Activated naive CD4-positive, alpha-beta T cell treated with anti-CD3 and anti-CD28 coated beads, Interleukin-2, amount 50 U/mL, for 24 hours (primary cell): ENCODE data around the gene TUBB1.
A peak's percentile ranks its signal among the peaks of the same experiment; 100 is the strongest.

Source experiments
- H3K27ac Mint-ChIP-seq: one replicate; pipeline ENCODE4 v1.8.0; 2021; ENCODE audit warnings: mild to moderate bottlenecking, mixed read lengths
- H3K27me3 Mint-ChIP-seq: one replicate; pipeline ENCODE4 v1.8.0; 2021; ENCODE audit warnings: mixed read lengths
- H3K36me3 Mint-ChIP-seq: one replicate; pipeline ENCODE4 v1.8.0; 2021; ENCODE audit warnings: mixed read lengths
- H3K4me1 Mint-ChIP-seq: one replicate; pipeline ENCODE4 v1.8.0; 2021; ENCODE audit warnings: mixed read lengths
- H3K4me3 Mint-ChIP-seq: one replicate; pipeline ENCODE4 v1.8.0; 2021; ENCODE audit warnings: mild to moderate bottlenecking, mixed read lengths
- H3K9me3 Mint-ChIP-seq: one replicate; pipeline ENCODE4 v1.8.0; 2021; ENCODE audit warnings: mixed read lengths

Gene TUBB1

GRCh38 chr20:58997141-58997770 is 22.0 kb upstream of the TUBB1 start:
- peaks cover 17% of the 10 kb centered on the region for H3K36me3 Mint-ChIP-seq
- H3K4me1 Mint-ChIP-seq: peaks cover 4% of the 10 kb centered on the region
- no peak overlapping the region for H3K27ac Mint-ChIP-seq

GRCh38 chr20:58998656-58999055 is 20.6 kb upstream of the TUBB1 start:
- Mint-ChIP-seq H3K27ac (no peak overlapping the region), H3K27me3 (no peaks in the 10 kb centered on the region), H3K4me3 (no peak overlapping the region), H3K36me3 (peaks cover 14% of the 10 kb centered on the region), H3K9me3 (no peaks in the 10 kb centered on the region), H3K4me1 (peaks cover 10% of the 10 kb centered on the region)

More at GRCh38 chr20:58997141-58997770, 22.0 kb upstream of the TUBB1 start:
- Mint-ChIP-seq H3K27me3 (no peaks in the 10 kb centered on the region), H3K4me3 (no peak overlapping the region), H3K9me3 (no peaks in the 10 kb centered on the region)

GRCh38 chr20:59000326-59000725 is 18.9 kb upstream of the TUBB1 start:
- H3K36me3 Mint-ChIP-seq: peaks cover 10% of the 10 kb centered on the region
- H3K9me3 Mint-ChIP-seq: no peaks in the 10 kb centered on the region
- no peaks in the 10 kb centered on the region for H3K27me3 Mint-ChIP-seq
- H3K4me3 Mint-ChIP-seq: no peak overlapping the region
- H3K27ac Mint-ChIP-seq: no peak overlapping the region
- peaks cover 26% of the 10 kb centered on the region for H3K4me1 Mint-ChIP-seq

GRCh38 chr20:59001068-59001448 is 18.2 kb upstream of the TUBB1 start:
- Mint-ChIP-seq H3K27me3 (no peaks in the 10 kb centered on the region), H3K9me3 (no peaks in the 10 kb centered on the region), H3K4me3 (no peak overlapping the region), H3K36me3 (peaks cover 4% of the 10 kb centered on the region), H3K27ac (no peak overlapping the region), H3K4me1 (peaks cover 29% of the 10 kb centered on the region)

GRCh38 chr20:59001449-59002171 is 17.6 kb upstream of the TUBB1 start:
- no peaks in the 10 kb centered on the region for H3K9me3 Mint-ChIP-seq
- no peaks in the 10 kb centered on the region for H3K27me3 Mint-ChIP-seq
- H3K4me1 Mint-ChIP-seq: peaks cover 32% of the 10 kb centered on the region
- H3K36me3 Mint-ChIP-seq: peaks cover 4% of the 10 kb centered on the region
- no peak overlapping the region for H3K4me3 Mint-ChIP-seq
- H3K27ac Mint-ChIP-seq: no peak overlapping the region

GRCh38 chr20:59002388-59002787 is 16.8 kb upstream of the TUBB1 start:
- Mint-ChIP-seq H3K27ac (no peak overlapping the region), H3K36me3 (peaks cover 4% of the 10 kb centered on the region), H3K27me3 (no peaks in the 10 kb centered on the region), H3K9me3 (no peaks in the 10 kb centered on the region), H3K4me3 (no peak overlapping the region), H3K4me1 (peaks cover 32% of the 10 kb centered on the region)

GRCh38 chr20:59002874-59003399 is 16.3 kb upstream of the TUBB1 start:
- no peak overlapping the region for H3K4me3 Mint-ChIP-seq
- no peaks in the 10 kb centered on the region for H3K36me3 Mint-ChIP-seq
- no peaks in the 10 kb centered on the region for H3K9me3 Mint-ChIP-seq

GRCh38 chr20:59003836-59004492 is 15.3 kb upstream of the TUBB1 start:
- Mint-ChIP-seq H3K4me3 (no peak overlapping the region), H3K4me1 (peaks cover 32% of the 10 kb centered on the region), H3K36me3 (no peaks in the 10 kb centered on the region), H3K27ac (peak overlapping the region; percentile 69), H3K9me3 (no peaks in the 10 kb centered on the region), H3K27me3 (no peaks in the 10 kb centered on the region)

More at GRCh38 chr20:59002874-59003399, 16.3 kb upstream of the TUBB1 start:
- H3K4me1 Mint-ChIP-seq: peaks cover 32% of the 10 kb centered on the region
- H3K27me3 Mint-ChIP-seq: no peaks in the 10 kb centered on the region
- H3K27ac Mint-ChIP-seq: no peak overlapping the region

GRCh38 chr20:59004493-59004762 is 14.8 kb upstream of the TUBB1 start:
- Mint-ChIP-seq H3K27ac (no peak overlapping the region), H3K4me1 (peaks cover 32% of the 10 kb centered on the region), H3K9me3 (no peaks in the 10 kb centered on the region), H3K4me3 (no peak overlapping the region), H3K27me3 (no peaks in the 10 kb centered on the region), H3K36me3 (no peaks in the 10 kb centered on the region)

GRCh38 chr20:59004763-59005522 is 14.3 kb upstream of the TUBB1 start:
- H3K4me3 Mint-ChIP-seq: peak overlapping the region; percentile 83
- H3K4me1 Mint-ChIP-seq: peaks cover 32% of the 10 kb centered on the region
- no peaks in the 10 kb centered on the region for H3K9me3 Mint-ChIP-seq
- no peaks in the 10 kb centered on the region for H3K27me3 Mint-ChIP-seq
- no peaks in the 10 kb centered on the region for H3K36me3 Mint-ChIP-seq
- peak overlapping the region; percentile 41 for H3K27ac Mint-ChIP-seq

GRCh38 chr20:59005523-59006166 is 13.6 kb upstream of the TUBB1 start:
- Mint-ChIP-seq H3K36me3 (no peaks in the 10 kb centered on the region), H3K4me3 (peak overlapping the region; percentile 83), H3K27ac (peak overlapping the region; percentile 55), H3K4me1 (peaks cover 32% of the 10 kb centered on the region), H3K9me3 (no peaks in the 10 kb centered on the region), H3K27me3 (no peaks in the 10 kb centered on the region)

- H3K36me3 Mint-ChIP-seq: no peaks in the 10 kb centered on the region
- H3K4me3 Mint-ChIP-seq: peak overlapping the region; percentile 83
- no peaks in the 10 kb centered on the region for H3K27me3 Mint-ChIP-seq
- H3K4me1 Mint-ChIP-seq: peaks cover 33% of the 10 kb centered on the region
- H3K27ac Mint-ChIP-seq: peak overlapping the region; percentile 55
- H3K9me3 Mint-ChIP-seq: no peaks in the 10 kb centered on the region
Measured at GRCh38 chr20:59006167-59006863, 12.9 kb upstream of the TUBB1 start.

- no peaks in the 10 kb centered on the region for H3K27me3 Mint-ChIP-seq
- peak within 1 kb of the TSS; percentile 83 for H3K4me3 Mint-ChIP-seq
- H3K27ac Mint-ChIP-seq: peak within 1 kb of the TSS; percentile 55
- no peaks in the 10 kb centered on the region for H3K36me3 Mint-ChIP-seq
- H3K9me3 Mint-ChIP-seq: no peaks in the 10 kb centered on the region
- peaks cover 39% of the 10 kb centered on the region for H3K4me1 Mint-ChIP-seq
Measured at GRCh38 chr20:59006864-59007664, 12.2 kb upstream of the TUBB1 start, which contains the start of gene CTSZ. TSS of gene CTSZ (minus strand) at chr20:59007254. CDS start at chr20:59007128, 126 bp downstream.
